ENCODE results near the gene XBP1.
"Not testable (repeated sequence)": the region's sequence is repeated elsewhere in the genome, so short reads cannot be mapped to it uniquely, and the experiment has no call there.

XBP1 gene

DNA sequence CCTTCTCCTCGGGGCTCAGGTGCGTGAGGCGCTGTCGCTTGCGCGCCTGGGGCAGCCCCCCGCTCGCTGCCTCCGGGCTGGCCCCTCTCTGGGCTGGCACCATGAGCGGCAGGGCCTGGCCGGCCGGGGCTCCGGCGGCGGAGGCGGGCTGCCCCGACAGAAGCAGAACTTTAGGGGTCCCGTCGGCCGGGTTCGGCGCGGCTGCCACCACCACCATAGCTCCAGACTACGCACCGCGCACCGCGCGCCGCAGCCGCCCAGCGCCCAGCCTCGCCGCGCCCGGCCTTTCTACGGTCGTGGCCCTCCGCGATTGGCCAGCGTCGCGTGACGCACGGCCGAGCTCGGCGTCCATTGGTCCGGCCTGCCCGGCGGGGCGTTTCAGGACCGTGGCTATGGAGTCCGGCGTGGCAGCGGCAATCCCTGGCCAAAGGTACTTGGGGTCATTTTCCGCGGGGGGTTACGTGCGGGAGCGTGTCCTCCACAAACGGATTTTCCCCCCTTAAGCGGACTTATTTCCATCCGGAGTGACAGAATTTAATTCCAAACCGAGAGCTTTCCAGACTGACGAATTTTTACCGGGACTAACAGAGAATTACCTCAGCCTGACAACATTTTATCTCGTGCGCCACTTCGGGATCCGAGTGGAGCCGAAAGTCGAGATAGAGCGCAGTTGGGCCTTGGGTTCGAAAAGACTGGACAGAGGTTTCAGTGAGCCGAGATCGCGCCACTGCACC, at the start of gene XBP1:
Gene XBP1, minus strand, starts transcription at position 262 of the 734 bp plus-strand sequence.
- peak; percentile 93 to 98 for DNase-seq

DNA sequence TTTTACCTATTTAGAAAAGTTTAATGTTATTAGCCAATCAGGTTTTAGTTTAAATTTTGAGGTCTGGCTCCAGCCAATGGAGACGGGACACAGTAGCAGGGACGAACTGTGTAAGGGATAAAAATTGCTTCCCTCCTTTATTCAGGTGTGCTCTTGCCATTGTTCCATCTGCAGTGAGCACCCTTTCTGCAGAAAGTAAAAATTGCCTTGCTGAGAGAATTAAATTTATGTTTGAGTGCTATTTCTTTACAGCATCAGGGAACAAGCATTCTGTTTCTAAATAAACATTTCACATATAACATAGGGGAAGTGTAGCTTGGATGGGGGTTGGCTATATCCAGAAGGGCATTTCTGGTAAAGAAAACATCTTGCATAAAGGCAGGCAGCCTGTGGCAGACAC, 46.6 kb upstream of the XBP1 start:
- DNase-seq = no peak

GRCh38 chr22:28844277-28844676, 43.9 kb upstream of the XBP1 start:
- DNase-seq = not testable (repeated sequence)

DNA sequence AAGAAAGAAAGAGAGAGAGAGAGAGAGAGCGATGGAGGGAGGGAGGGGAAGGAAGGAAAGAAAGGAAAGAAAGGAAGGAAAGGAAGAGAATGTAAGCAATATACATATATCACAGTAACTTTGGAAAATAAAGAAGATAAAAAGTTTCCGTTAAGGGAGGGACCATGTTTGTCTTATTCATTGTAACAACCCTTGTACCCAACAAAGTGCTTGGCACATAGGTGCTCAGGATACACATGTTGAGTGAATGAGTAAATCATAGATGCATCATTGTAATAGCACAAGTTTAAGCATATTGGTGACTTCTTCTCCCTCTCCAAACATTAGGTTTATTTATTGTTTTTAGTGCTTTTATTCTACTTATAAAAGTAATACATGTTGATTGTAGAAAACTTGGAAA, 43.3 kb upstream of the XBP1 start:
- no peak for DNase-seq

DNA sequence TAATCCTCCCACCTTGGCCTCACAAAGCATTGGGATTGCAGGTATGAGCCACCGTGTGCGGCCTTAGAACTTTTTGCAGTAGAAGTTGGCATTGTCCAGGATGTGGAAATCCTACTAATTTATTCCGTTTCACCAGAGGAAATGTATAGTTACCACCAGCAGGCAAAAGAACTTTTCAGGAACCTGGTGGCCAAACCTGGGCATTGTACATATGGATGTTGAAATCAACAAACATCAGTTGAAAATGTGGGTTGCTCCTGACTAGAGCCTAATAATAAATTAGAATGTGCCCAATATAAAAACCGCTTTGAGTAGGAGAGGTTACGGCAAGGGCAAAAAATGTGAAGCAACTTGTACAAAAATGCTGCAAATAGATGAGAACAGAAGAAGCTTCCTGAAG, 40.7 kb upstream of the XBP1 start:
- DNase-seq = peak; percentile 7 to 10

DNA sequence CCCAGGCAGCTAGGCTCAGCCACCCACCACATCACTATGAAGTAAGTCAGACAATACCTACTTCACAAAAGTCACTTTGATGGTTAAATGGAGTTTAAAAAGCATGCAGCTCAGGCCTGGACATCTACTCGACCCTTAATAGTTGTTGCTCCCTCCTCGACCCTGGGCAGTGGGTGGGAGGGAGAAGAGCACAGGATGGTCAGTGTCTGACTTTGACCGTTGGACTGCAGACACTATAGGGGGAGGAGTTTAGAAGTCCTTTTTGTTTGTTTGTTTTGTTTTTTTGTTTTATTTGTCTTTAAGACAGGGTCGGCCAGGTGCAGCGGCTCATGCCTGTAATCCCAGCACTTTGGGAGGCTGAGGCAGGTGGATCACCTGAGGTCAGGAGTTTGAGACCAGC, 38.6 kb upstream of the XBP1 start:
- DNase-seq = no peak

DNA sequence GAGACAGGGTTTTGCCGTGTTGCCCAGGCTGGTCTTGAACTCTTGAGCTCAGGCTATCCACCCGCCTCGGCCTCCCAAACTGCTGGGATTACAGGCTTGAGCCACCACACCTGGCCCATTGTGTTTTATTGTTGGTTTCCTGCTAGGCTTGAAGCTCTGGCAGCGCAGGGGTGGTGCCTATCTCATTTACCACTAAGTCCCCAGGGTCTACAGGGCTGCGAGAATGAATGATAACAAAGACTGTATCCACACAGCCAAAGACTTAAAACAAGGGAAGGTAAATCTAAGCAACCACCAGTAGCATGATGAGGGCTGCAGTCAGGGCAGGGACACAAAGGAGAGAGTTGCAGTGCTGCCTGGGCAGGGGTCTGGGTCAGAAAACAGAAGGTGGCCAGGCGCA, 37.3 kb upstream of the XBP1 start:
- no peak for DNase-seq

DNA sequence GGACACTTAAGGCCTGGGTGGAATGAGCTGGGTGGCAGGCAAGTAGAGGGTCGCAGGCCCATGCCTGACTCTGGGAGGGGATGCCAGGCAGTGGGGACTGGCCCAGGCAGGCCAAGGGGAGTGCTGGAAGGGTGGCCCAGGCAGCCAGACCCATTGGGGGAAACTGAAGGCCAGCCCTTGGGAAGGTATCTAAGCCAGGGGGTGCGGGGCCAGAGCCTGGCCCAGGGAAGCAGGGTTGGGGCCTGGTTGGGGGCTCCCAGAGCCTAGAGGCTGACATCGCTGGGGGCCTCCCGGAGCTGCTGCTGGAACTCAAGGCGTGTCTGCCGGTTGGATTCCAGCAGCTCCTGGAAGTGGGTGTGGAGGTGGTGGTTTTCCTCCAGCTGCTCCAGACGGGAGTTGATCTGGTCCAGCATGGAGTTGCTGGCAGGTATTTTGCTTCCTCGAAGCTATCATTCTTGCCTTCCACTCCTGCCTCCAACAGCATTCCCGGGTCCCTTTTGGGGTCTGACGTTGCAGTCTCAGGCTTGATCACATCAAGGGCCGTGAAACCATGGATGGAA, 35.3 kb upstream of the XBP1 start:
- no peak for DNase-seq

- no peak for DNase-seq
Observed at GRCh38 chr22:28833276-28833923, 33.0 kb upstream of the XBP1 start.

- DNase-seq = no peak
Observed at GRCh38 chr22:28832731-28833130, 32.4 kb upstream of the XBP1 start.

DNA sequence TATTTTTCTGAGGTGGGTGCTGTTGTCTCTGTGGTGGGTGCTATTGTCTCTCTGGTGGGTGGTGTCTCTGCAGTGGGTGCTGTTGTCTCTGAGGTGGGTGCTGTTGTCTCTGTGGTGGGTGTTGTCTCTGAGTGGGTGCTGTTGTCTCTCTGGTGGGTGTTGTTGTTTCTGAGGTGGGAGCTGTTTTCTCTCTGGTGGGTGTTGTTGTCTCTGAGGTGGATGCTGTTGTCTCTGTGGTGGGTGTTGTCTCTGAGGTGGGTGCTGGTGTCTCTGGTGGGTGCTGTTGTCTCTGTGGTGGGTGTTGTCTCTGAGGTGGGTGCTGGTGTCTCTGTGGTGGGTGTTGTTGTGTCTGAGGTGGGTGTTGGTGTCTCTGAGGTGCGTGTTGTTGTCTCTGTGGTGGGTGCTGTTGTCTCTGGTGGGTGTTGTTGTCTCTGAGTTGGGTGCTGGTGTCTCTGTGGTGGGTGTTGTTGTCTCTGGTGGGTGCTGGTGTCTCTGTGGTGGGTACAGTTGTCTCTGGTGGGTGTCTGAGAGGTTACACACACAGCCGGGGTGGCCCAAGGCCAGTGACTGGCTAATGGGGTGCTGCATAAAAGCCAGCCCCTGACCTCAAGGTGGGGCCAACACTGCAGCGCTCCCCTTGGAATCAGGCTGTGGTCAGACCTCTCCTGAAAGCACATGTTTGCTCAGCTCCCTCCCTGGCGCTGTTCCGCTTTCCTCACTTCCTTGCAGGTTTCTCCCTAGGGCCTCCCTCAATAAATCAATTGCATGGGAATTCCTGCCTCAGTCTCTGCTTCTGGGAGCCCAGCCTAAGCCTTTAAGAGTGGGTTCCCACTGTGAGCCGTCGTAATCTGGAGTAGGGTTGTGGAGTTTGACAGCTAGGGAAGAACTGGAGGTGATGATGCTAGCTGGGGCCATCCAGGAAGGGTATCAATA, 31.0 kb upstream of the XBP1 start:
- no peak for DNase-seq

DNA sequence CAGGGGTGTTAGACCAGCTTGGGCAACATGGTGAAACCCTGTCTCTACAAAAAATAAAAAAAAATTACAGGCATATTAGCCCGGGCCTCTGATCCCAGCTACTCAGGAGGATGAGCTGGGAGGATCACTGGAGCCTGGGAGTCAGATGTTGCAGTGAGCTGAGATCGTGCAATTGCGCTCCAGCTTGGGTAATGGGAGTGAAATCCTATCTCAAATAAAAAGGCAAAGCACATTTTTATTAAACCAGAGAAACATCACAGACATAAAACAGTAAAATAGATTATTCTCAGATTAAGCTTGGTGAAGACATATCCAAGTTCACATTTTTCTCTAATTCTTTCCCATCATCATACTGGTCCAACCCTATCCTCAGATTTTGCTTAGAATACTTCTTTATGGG, 30.1 kb upstream of the XBP1 start:
- no peak for DNase-seq

DNA sequence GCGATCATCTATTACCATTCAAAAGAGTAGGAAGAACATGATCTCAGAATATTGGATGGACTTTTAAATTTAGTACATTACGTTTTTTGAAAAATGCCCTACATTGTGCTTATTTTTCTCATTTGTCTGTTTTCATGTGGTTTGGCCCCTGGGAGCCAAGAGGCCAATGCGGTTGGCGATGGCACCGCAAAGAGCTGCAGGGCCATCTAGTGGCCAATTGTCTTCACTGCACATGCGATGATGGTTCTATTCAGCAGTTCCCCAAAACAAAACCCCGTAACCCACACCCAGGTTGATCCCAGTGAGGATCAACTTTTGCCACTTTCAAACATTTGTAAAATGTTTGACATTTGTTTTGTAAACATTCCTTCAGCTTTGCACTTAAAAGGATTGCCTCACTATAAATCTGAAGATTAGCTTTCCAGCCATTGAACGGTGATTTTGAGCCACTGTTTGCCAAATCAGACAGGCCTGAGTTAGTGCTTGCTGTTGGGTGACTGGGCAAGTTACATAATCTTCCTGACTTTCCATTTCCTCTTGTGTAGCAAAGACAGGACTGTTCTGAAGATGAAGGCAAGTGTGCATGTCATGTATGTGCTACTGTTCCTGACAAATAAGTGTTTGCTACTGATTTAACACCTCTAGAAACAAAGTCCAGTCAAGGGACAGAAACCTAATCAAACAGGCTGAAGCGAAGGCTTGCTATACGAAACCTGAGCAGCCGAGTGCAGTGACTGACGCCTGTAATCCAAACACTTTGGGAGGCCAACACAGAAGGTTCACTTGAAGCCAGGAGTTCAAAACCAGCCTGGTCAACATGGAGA, 29.2 kb upstream of the XBP1 start:
- DNase-seq = peak; percentile 68 to 96

- DNase-seq = no peak
Observed at GRCh38 chr22:28826921-28827320, 26.6 kb upstream of the XBP1 start.

DNA sequence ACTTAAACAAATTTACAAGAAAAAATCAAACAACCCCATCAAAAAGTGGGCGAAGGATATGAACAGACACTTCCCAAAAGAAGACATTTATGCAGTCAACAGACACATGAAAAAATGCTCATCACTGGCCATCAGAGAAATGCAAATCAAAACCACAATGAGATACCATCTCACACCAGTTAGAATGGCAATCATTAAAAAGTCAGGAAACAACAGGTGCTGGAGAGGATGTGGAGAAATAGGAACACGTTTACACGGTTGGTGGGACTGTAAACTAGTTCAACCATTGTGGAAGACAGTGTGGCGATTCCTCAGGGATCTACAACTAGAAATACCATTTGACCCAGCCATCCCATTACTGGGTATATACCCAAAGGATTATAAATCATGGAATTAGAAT, 26.1 kb upstream of the XBP1 start:
- not testable (repeated sequence) for DNase-seq

GRCh38 chr22:28824455-28824854, 24.1 kb upstream of the XBP1 start:
- DNase-seq = not testable (repeated sequence)

DNA sequence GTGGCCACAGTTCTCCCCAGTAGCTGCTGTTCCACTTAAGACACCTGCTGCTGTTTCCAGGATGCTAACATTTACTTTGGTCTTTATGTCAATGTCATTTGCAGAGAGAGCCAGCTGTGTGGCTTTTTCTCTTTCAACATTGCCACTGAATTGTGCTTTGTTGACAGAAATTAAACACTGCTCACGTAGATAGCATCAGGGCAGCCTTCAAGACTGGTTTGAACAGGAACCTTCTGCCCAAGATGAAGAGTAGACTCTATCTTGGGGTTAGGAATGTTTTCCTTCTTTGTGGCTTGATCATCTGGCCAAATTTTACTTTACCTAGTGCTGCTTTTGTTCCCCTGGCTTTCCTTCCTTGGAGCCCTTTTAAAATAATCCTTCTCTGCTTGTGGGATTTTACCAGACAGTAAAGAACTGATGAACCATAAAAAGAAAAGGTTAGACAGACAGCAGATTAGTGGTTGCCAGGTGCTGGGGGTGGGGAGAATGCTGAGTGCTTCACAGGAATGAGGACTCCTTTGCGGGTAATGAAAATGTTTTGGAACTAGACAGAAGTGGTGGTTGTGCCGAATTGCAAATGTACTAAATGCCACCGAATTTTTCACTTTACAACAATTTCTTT, 22.7 kb upstream of the XBP1 start:
- no peak for DNase-seq

DNA sequence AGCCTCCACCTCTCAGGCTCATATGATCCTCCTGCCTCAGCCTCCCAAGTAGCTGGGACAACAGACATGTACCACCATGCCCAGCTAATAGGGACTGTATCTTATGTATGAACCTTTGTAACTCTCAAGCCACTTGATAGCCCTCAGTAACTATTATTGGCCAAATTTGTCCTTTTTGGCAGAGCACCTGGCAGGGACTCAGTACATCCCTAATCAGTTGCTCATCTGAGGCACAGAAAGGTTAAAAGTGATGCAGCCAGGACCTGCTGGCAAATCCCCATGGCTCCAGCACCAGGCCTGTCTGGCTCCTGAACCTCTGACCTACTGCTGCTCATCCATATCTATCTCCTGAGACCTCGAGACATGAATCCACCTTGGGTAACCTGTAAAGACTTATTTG, 21.1 kb upstream of the XBP1 start:
- DNase-seq = no peak

GRCh38 chr22:28820885-28821284, 20.5 kb upstream of the XBP1 start:
- DNase-seq = no peak

DNA sequence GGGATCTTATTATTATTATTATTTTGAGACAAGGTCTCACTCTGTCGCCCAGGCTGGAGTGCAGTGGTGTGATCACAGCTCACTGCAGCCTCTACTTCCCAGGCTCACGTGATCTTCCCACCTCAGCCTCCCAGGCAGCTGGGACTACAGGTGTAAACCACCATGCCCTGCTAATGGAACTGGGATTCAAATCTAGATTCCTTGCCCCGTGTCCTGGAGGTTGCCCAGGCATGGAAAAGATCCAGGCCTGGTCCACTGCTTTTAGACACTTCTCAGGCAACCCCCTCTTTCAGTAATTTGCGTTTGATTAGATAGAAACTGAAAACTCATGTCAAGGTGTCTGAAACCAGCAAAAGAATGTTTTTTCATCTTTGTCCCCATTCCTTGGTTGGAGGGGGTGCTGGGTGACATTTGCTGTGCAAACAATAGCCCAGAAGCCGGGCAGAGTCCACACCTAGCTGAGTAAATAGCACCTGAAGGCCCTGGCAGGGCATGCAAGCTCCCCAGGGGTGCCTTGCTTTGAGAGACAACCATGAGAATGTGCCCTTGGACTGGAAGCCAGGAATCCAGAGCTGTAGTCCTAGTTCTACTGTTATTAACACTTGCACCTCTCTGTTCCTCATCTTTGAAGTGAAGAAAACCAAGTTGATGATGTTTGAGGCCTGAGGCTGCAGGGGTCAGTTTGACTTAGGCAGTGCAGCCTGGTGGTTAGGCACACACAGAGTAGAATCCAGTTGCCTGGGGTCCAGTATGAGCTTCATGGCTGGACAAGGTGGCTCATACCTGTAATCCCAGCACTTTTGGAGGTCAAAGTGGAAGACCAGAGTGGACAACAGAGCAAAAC, 19.1 kb upstream of the XBP1 start:
- DNase-seq = no peak

Data from inflammatory macrophage treated with lipopolysaccharide for 1 hour (primary cell).